Neural cell (in vitro differentiated cells): ENCODE results near the gene AGBL3. TPM values are rescaled to one million over a fixed set of nuclear protein-coding genes. Genes with fewer than 3 reads are reported as not detected.

Experiments
- H2AFZ ChIP-seq: fragments of 200-600, 300-800 bp; sonication (generic), shearing (Covaris generic); 2 replicates; pipeline ENCODE4 v1.6.0; 2014; ENCODE audit warnings: low read depth, mild to moderate bottlenecking, antibody characterized with exemption, low read length, moderate library complexity
- H3F3A ChIP-seq: fragments of 200-600 bp; shearing (Covaris generic); 2 replicates; pipeline ENCODE4 v1.6.1; 2016; ENCODE audit warnings: mild to moderate bottlenecking, moderate library complexity, mixed read lengths, antibody characterized with exemption, low read length; ENCODE audit not compliant: insufficient read depth, poor library complexity, severe bottlenecking
- H3K27ac ChIP-seq: fragments of 200-600, 300-800 bp; sonication (generic), shearing (Covaris generic); 2 replicates; pipeline ENCODE4 v1.5.1; 2014; ENCODE audit warnings: mild to moderate bottlenecking, low read length, moderate library complexity
- H3K27me3 ChIP-seq: fragments of 300-800, 200-600 bp; sonication (generic), shearing (Covaris generic); 2 replicates; pipeline ENCODE4 v1.6.0; 2014; ENCODE audit warnings: mild to moderate bottlenecking, low read depth, low read length, moderate library complexity; ENCODE audit not compliant: insufficient read depth
- H3K36me3 ChIP-seq: fragments of 300-800, 200-600 bp; sonication (generic), shearing (Covaris generic); 2 replicates; pipeline ENCODE4 v1.5.1; 2014; ENCODE audit warnings: mild to moderate bottlenecking, antibody characterized with exemption, low read length, moderate library complexity; ENCODE audit not compliant: insufficient read depth
- H3K4me2 ChIP-seq: fragments of 300-800, 200-600 bp; sonication (generic), shearing (Covaris generic); 2 replicates; pipeline ENCODE4 v1.6.0; 2014; ENCODE audit warnings: mild to moderate bottlenecking, low read length
- H3K4me3 ChIP-seq: fragments of 300-800, 200-600 bp; sonication (generic), shearing (Covaris generic); 2 replicates; pipeline ENCODE4 v1.5.1; 2014; ENCODE audit warnings: mild to moderate bottlenecking, low read length, moderate library complexity
- H3K79me2 ChIP-seq: fragments of 200-600 bp; shearing (Covaris generic); replicated peaks from 2 replicates; pipeline ENCODE4 v1.6.0; 2014; ENCODE audit warnings: mild to moderate bottlenecking, low read length, moderate library complexity; ENCODE audit not compliant: insufficient read depth
- H3K9ac ChIP-seq: fragments of 300-800, 200-600 bp; sonication (generic), shearing (Covaris generic); 2 replicates; pipeline ENCODE4 v1.6.1; 2016; ENCODE audit warnings: mild to moderate bottlenecking, low read length, mixed read lengths
- H3K9me2 ChIP-seq: fragments of 200-600 bp; shearing (Covaris generic); 2 replicates; pipeline ENCODE4 v1.6.1; 2016; ENCODE audit warnings: mild to moderate bottlenecking, low read length, mixed read lengths; ENCODE audit not compliant: insufficient read depth
- H3K9me3 ChIP-seq: fragments of 200-600, 300-800 bp; sonication (generic), shearing (Covaris generic); 2 replicates; pipeline ENCODE4 v1.6.1; 2016; ENCODE audit warnings: mild to moderate bottlenecking, mixed run types, low read length, moderate library complexity, mixed read lengths
- H4K20me1 ChIP-seq: fragments of 200-600 bp; shearing (Covaris generic); 2 replicates; pipeline ENCODE4 v1.6.1; 2016; ENCODE audit warnings: mild to moderate bottlenecking, mixed run types; ENCODE audit not compliant: insufficient read depth
- EP300 ChIP-seq: fragments of 450-650 bp; conservative IDR thresholded peaks from 2 replicates; pipeline ENCODE4 v1.6.1; 2014; ENCODE audit warnings: antibody characterized with exemption, mild to moderate bottlenecking, moderate library complexity; ENCODE audit not compliant: poor library complexity, severe bottlenecking
- EZH2 ChIP-seq: fragments of 200-600, 300-800 bp; shearing (Covaris generic), sonication (generic); IDR thresholded peaks from 2 replicates; pipeline ENCODE4 v1.6.1; 2014; ENCODE audit warnings: antibody characterized with exemption, low read length, borderline replicate concordance, mild to moderate bottlenecking; ENCODE audit not compliant: insufficient read depth, poor library complexity, severe bottlenecking
- MXI1 ChIP-seq: fragments of 450-650 bp; conservative IDR thresholded peaks from 2 replicates; pipeline ENCODE4 v1.6.1; 2014; ENCODE audit warnings: antibody characterized with exemption, mild to moderate bottlenecking; ENCODE audit not compliant: poor library complexity, severe bottlenecking
- POLR2AphosphoS5 ChIP-seq: IDR thresholded peaks from 2 replicates; pipeline ENCODE4 v1.6.1; 2012
- RAD21 ChIP-seq: fragments of 450-650 bp; conservative IDR thresholded peaks from 2 replicates; pipeline ENCODE4 v1.6.1; 2014; ENCODE audit warnings: antibody characterized with exemption, mild to moderate bottlenecking, moderate library complexity
- SMC3 ChIP-seq: fragments of 450-650 bp; conservative IDR thresholded peaks from 2 replicates; pipeline ENCODE4 v1.6.1; 2014; ENCODE audit warnings: antibody characterized with exemption, mild to moderate bottlenecking, moderate library complexity; ENCODE audit not compliant: poor library complexity
- TAF1 ChIP-seq: IDR thresholded peaks from 2 replicates; pipeline ENCODE4 v1.6.1; 2012; ENCODE audit warnings: low read depth
- polyA plus RNA-seq: library from polyadenylated mRNA; depleted of rRNA; stranded (reverse); fragments of >200 nt; gene quantifications from 2 replicates; pipeline ENCODE4 v1.2.3, GENCODE V29; 2014
- TF ChIP-seq, protein P1 (sequence below): IDR thresholded peaks from 2 replicates; pipeline ENCODE4 v1.6.1; 2012; ENCODE audit warnings: borderline replicate concordance

Gene AGBL3
- polyA plus RNA-seq, 1 donor from 2014 or later = 9.5 TPM

DNA sequence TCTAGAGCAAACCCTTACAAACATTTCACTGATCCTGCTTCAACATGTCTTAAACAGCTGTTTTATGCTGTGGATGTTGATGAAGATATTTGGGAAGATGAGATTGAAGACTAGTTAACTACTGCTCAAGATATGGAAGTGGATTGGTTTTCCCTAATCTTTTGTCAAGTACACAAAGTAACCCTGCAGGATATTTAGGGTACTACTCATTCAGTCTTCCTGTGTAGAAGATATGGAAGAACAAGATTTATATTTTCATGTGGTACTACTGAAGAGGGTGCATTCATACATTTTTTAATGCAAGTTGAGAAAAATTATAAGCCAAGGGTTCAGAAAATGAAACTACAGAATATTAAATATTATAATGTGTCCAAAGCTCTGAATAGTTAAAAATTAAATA lies 143.3 kb downstream of the AGBL3 start:
- H3K9me3 ChIP-seq = peaks cover 3% of the 10 kb centered on the region
- no peak overlapping the region for H3K4me2 ChIP-seq
- H3K36me3 ChIP-seq = no peaks in the 10 kb centered on the region
- no peaks in the 10 kb centered on the region for H3K9me2 ChIP-seq
- H3K79me2 ChIP-seq = no peaks in the 10 kb centered on the region
- no peak overlapping the region for H3K9ac ChIP-seq
- H3F3A ChIP-seq = no peaks in the 10 kb centered on the region
- H3K27me3 ChIP-seq = no peaks in the 10 kb centered on the region
- TF ChIP-seq EZH2 = no peak
- no peak for TF ChIP-seq RAD21
- no peak for TF ChIP-seq MXI1
- no peak for TF ChIP-seq POLR2AphosphoS5
- no peak for TF ChIP-seq EP300
- TF ChIP-seq, protein P1, sequence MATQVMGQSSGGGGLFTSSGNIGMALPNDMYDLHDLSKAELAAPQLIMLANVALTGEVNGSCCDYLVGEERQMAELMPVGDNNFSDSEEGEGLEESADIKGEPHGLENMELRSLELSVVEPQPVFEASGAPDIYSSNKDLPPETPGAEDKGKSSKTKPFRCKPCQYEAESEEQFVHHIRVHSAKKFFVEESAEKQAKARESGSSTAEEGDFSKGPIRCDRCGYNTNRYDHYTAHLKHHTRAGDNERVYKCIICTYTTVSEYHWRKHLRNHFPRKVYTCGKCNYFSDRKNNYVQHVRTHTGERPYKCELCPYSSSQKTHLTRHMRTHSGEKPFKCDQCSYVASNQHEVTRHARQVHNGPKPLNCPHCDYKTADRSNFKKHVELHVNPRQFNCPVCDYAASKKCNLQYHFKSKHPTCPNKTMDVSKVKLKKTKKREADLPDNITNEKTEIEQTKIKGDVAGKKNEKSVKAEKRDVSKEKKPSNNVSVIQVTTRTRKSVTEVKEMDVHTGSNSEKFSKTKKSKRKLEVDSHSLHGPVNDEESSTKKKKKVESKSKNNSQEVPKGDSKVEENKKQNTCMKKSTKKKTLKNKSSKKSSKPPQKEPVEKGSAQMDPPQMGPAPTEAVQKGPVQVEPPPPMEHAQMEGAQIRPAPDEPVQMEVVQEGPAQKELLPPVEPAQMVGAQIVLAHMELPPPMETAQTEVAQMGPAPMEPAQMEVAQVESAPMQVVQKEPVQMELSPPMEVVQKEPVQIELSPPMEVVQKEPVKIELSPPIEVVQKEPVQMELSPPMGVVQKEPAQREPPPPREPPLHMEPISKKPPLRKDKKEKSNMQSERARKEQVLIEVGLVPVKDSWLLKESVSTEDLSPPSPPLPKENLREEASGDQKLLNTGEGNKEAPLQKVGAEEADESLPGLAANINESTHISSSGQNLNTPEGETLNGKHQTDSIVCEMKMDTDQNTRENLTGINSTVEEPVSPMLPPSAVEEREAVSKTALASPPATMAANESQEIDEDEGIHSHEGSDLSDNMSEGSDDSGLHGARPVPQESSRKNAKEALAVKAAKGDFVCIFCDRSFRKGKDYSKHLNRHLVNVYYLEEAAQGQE = no peak
- no peaks in the 10 kb centered on the region for H4K20me1 ChIP-seq
- no peak overlapping the region for H2AFZ ChIP-seq
- H3K4me3 ChIP-seq = no peak overlapping the region
- H3K27ac ChIP-seq = no peak overlapping the region

- H4K20me1 ChIP-seq = no peaks in the 10 kb centered on the region
- no peaks in the 10 kb centered on the region for H3F3A ChIP-seq
- no peak overlapping the region for H3K4me3 ChIP-seq
- no peak for TF ChIP-seq EP300
- TF ChIP-seq SMC3 = no peak
- TF ChIP-seq, protein P1 = no peak
- no peak for TF ChIP-seq TAF1
- TF ChIP-seq MXI1 = no peak
- TF ChIP-seq EZH2 = no peak
- no peaks in the 10 kb centered on the region for H3K79me2 ChIP-seq
- H2AFZ ChIP-seq = no peak overlapping the region
- H3K9me2 ChIP-seq = no peaks in the 10 kb centered on the region
- H3K4me2 ChIP-seq = no peak overlapping the region
- H3K27ac ChIP-seq = no peak overlapping the region
- no peak overlapping the region for H3K9ac ChIP-seq
- no peaks in the 10 kb centered on the region for H3K9me3 ChIP-seq
- H3K36me3 ChIP-seq = no peaks in the 10 kb centered on the region
- H3K27me3 ChIP-seq = no peaks in the 10 kb centered on the region
These were observed 157.8 kb downstream of the AGBL3 start for GRCh38 chr7:135143885-135144668.
